OCI-M1 (cell line): ENCODE measurements around the gene BTBD2.
A peak's percentile ranks its signal among the peaks of the same experiment; 100 is the strongest.
"Not testable (repeated sequence)": the region's sequence is repeated elsewhere in the genome, so short reads cannot be mapped to it uniquely, and the experiment has no call there.

Experiments used
- DNase-seq: peaks from one replicate; lab custom pipeline; 2025; lab: John Stamatoyannopoulos, UW

Gene BTBD2

DNA sequence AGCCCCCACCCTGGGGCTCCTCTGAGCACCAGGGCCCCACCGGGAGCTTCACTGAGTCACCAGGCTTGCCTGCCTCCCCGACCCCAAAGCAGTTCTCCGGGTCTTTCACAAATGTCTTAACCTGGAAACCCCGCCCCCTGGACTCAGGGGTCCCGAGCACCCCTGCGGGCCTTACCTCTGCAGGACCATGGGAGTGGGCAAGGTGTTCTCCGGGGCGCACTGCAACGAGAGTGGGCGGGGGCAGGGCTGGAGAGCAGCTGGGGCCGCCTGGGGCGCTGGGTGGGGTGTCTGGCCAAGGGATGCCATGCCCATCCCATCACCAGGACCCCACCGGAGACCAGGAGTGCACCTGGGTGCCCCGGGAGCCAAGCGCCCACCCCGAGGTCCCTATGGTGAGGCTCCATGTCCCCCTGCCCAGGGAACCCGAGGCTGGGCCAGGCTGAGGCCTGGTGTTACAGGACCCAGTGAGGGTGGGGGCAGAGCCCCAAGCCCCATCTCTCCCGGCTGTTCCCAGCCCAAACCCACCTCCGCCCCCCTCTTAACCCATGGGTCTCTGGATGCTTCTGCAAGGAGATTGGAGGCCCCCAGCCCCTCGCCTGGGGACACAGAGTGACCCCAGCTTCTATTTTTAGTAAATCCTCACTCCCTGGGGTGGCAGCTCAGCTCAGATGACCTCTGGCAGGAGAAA lies 24.6 kb upstream of the BTBD2 start:
- DNase-seq = no peak

DNA sequence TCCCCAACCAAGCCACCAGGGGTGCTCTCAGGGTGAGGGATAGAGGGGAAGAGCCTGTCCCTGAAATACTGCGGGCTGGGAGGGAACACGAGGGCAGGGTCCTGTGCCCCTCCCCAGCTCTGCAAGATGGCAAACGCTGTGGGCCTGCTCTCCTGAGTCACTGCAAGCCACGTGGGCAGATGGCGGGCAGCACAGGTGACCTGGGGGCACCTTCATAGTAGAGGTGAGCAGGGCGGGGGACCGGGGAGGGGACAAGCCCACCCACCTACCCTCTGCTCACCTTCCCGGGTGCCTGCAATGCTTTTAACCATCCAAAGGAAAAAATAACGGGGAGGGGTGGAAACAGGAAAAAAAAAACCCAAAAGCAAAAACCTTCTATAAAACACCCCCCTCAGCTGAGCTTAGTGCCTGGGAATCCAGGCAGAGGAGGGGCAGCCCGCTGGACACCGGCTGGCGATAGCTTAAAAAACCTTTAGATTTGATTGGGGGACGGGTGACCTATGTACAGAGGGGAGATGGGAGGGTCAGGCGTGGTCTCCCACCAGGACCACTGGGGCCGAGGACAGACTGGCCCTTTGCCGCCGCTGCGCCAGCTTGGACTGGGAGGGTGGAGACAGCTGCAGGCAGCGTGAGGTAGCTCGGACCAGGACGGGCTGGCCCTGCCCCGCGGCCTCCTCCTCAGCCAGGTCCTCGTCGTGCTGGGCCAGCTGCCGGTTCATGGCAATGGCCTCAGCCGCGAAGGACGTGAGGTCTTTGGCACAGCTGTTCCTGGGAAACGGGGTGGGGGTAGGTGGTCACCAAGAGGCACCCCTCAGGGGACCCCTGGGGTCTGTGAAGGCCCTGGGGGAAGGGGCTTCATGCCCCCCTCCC lies 23.8 kb upstream of the BTBD2 start:
- no peak for DNase-seq

DNA sequence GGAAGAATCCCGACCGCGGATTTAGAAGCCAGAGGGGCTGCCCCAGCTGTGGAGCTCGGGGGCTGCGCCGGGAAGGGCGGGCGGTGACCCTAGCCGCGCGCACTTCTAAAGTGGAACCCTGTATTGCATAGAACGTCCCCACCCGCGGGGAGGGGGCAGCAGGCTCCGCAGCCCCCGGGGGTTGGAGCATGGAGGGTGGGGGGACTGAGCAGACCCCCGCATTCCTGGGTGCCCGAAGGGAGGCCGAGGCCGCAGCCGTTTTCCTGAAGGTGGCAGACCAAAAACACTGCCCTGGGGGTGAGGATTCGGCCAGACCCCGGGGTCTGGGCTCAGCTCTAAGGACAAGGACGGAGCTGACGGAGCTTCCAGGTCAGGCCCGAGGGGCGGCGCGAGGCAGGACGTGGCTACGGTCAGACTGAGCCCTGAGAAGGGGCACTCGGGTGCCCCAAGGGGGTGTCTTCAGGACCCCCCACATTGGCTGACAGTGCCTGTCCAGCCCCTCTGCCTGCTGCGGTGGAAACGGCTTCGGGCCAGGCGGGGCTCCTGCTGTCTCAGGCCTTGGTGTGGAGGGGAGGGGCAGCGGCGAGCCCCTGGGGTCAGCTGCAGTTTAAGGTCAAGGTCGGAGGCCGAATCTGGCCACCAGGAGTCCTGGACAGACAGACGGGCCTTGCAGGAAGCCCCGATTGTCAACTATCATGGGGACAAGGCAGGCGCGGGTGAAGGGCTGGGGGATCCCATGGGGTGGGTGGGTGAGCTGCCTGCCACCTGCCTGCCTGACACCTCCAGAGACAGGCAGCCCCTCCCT lies 23.0 kb upstream of the BTBD2 start:
- DNase-seq = no peak

DNA sequence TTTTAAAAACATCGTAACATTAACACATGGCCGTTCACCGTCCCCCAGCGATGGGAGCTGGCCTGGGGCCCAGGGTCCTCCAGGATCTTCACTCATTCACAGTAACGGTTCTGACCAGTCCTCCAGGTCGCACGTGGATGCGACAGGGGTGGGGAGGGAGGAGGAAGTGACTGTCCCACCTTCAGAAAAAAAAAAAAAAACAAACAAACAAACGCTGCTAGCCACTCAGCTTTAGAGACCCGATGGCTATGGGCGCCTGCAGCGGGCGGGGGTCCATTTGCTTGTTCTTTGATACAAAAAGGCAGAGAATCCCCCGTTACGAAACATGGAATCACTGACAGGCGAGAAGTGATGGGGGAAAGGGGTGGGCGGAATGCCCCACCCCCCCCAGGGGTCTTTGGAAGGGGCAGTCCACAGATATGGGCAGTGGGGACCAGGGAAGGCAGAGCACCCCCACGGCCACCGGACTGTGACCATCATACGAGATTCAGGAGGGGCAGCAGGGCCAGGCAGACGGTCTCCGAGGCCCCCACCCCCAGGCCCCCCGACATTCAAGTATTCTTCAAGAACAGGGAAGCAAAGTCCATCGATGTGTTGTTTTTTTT lies 22.2 kb upstream of the BTBD2 start:
- no peak for DNase-seq

DNA sequence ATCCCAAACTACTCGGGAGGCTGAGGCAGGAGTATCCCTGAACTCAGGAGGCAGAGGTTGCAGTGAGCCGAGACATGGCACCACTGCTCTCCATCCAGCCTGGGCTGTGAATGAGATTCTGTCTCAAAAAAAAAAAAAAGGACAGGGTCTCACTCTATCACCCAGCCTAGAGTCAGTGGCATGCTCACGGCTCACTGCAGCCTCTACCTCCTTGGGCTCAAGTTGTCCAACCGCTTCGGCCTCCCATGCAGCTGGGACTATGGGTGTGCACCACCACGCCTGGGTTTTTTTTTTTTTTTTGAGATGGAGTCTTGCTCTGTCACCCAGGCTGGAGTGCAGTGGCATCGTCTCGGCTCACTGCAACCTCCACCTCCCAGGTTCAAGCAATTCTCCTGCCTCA lies 20.9 kb upstream of the BTBD2 start:
- DNase-seq = no peak

DNA sequence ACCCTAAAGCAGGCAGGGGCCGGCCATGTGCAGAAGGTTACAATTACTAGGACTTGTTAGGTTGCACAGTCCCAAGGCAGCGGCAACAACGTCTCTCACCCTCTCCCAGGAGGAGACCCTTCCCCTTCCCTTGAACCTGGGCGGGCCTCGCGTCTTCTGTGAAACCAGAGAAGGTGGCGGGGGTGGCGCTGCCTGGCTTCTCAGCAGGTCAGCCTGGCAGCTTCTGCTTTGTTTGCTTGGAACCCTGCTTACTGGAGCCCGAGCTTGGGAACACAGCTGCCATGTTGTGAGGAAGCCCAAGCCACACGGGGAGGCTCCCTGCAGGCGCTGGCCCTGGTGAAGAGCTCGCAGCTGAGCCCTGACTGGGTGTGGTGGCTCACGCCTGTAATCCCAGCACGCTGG lies 20.1 kb upstream of the BTBD2 start:
- no peak for DNase-seq

DNA sequence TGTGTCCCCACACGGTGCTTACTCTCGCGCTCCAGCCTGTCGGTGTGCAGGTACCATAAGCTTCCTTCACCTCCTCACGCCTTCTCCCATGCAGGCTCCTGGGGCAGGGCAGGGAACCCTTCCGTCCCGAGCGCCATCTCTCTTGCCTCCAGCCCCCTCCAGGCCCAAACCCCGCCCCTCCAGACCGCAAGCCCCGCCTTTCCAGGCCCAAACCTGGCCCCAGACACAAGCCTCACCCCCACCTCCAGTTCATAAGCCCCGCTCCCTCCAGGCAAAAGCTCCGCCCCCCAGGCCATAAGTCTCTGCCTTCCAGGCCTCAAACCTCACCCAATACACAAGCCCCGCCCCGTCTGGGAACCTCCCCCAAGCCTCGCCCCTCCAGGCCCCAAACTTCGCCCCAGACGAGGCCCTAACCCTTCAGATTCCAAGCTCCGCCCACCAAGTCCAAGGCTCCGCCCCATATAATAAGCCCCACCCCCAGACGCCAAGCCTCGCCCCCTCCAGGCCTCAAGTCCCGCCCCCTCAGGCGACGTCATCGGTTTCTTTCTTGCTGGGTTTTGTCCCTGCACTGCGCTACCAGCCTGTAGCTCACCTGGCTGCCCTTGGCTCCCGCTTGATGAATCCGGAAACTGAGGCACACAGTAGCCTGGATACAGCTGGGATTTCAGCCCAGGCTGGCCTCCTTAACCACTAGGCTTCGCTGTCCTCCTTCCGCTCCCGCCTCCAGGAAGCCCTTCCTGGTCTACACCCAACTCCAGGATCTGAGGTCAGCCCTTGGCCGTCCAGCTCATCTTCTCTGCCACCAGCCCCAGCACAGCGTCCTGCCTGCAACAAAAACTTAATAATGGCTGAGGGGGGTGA lies 19.4 kb upstream of the BTBD2 start:
- DNase-seq = peak; percentile 87

DNA sequence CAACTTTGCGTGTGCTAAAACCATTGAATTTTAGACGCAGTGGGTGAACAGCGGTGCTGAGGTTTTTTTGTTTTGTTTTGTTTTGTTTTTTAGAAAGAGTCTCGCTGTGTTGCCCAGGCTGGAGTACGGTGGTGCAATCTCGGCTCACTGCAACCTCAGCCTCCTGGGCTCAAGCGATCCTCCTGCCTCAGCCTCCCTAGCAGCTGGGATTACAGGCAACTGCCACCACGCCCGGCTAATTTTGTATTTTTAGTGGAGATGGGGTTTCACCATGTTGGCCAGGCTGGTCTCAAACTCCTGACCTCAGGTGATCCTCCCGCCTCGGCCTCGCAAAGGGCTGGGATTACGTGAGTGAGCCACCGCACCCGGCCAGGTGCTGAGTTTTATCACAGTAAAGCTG lies 18.7 kb upstream of the BTBD2 start:
- DNase-seq = not testable (repeated sequence)

DNA sequence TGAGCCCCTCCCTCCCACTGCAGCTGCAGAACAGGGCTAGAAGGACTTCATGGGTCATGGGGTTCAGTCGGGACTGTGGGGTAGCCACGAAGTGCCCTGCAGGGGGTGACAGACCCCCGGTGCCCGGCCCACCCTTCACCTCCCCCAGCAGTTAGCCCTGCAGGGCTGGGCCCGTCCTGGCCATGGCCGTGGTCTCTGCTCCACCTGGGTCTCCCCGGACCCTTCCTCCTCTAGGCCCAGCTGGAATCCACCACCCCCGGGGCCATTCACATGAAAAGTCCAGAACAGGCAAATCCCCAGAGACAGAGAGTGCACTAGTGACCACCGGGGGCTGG lies 18.3 kb upstream of the BTBD2 start:
- DNase-seq = no peak

DNA sequence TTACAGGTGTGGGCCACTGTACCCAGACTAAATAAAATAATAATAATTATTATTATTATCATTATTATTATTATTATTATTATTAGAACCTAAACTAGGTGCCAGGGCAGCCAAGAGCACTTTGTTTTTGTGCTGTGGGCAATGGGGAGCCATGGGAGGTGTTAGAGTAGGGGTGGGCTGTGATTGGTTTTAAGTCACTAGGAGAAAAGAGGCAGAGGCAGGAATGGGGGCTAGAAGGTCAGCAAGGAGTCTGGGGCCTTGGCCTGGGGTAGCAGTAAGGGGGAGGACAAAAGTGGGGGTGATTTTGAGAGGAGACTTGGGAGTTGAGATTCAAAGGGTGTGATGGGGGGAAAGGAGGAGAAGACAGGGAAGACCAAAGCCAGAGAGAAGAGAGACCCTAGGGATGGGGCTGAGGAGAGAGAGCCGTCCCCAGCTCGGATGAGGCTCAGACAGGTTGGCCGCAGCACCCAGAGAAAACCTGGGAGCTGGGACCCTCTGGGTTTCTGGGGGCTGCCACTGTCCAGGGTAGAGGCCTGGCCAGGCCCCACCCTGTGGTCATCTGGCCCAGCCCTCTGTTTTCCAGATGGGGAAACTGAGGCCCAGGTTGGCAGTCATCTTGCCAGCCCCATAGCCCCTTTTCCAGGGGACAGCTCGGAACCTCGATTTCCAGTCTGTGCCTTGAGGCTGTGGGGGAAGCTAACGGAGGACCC lies 17.8 kb upstream of the BTBD2 start:
- no peak for DNase-seq

DNA sequence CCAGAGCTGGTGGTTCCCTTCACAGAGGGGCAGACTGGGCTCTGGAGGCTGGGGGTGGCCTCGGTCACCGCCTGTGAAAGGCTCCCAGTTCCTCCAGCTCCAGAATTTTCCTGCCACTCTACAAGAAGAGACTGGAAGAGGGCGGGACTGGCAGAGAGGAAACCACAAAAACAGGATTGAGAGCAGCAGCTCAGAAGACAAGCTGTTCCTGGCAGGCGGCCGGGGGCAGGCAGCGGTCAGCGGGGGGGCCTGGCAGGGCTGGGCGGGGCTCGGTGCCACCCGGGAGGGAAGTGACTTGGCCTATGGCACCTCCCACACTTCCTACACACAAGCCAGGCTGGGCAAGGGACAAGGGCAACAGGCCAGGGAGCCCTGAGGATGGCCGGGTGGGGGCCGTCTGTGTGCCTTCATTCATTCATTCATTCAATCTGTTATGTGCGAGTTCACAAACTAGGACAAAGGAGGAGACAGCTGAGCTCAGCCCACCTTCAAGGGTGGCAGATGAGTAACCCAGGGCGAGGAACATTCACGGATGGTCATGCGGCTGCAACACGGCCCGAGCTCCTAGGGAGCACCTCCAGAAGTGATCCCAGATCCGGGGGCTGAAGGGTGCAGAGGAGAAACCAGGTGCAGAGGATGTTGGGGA lies 16.9 kb upstream of the BTBD2 start:
- peak; percentile 16 for DNase-seq

DNA sequence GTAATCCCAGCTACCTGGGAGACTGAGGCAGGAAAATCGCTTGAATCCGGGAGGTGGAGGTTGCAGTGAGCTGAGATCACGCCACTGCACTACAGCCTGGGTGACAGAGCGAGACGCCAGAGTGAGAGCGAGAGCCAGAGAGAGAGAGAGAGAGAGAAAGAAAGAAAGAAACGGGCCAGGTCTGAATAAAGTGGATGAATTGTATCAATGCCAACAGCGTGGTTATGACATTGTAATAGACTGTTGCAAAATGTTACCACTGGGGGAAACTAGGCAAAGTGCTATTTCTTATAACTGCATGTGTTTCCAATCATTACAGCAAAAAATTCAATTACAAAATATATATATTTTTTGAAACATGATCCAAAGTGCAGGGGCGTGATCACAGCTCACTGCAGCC lies 11.8 kb upstream of the BTBD2 start:
- DNase-seq = no peak

DNA sequence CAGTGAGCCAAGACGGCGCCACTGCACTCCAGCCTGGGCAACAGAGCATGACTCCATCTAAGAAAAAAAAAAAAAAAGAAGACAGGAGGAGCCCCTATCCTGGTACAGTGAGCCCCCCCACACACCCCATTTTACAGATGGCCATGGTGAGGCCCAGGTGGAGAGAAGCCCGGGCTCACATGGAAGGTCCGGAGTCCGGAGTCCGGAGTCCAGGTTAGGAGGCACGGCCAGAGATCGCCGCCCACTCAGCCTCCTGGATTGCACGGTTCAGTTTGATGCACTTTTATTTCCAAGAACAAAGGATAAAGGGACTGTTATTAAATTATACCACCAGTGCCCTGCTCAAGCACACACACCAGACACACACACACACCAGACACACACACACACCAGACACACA lies 11.3 kb upstream of the BTBD2 start:
- no peak for DNase-seq

DNA sequence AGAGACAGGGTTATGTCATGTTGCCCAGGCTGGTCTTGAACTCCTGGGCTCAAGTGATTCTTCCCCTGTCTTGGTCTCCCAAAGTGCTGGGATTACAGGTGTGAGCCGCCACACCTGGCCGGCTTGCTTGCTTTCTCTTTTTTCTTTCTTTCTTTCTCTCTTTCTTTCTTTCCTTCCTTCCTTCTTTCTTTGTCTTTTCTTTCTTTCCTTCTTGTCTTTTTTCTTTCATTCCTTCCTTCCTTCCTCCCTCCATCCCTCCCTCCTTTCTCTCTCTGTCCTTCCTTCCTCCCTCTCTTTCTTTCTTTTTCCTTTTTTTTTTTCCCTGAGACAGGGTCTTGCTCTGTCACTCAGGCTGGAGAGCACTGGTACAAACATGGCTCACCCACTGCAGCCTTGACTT lies 6.8 kb upstream of the BTBD2 start:
- DNase-seq = no peak

DNA sequence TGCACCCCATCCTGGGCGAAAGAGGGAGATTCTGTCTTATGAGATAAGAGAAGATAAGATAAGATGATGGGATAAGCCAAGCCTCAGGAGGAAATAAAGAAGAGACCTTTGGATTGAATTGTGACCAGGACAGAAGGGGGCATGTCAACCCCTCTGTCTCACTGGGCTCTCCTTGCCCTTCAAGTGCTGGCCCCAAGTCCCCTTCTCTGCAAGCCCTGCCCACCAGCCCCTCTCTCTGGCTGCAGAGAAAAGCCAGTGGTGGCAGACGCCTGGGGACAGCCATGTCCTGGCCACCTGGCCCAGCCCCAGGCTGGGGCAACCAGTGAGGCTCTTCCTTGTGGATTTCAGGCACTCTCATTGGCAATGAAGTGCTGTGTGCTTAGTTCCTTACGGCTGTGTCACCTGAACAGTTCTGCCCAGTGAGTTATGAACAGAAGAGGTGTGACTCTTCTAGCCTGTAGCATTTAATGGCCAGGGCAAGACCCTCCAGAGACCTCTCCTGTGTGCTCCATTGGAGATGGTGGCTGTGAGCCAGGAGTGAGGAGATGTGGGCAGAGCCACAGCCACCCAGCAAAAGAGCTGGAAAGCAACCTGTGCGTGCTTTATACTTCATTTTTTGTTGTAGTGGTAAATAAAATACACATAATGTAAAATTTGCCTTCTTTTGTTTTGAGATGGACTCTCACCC lies 6.1 kb upstream of the BTBD2 start:
- no peak for DNase-seq

DNA sequence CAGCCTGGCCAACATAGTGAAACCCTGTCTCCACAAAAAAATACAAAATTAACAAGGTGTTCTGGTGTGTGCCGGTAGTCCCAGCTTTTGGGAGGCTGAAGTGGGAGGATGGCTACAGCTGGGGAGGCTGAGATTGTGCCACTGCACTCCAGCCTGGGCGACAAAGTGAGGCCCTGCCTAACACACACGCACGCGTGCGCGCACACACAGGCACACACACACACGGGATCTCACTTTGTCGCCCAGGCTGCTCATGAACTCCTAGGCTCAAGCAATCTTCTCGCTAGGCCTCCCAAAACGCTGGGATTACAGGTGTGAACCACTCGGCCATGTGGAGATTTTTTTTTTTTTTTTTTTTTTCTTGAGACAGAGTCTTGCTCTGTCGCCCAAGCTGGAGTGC lies 3.2 kb upstream of the BTBD2 start:
- no peak for DNase-seq

DNA sequence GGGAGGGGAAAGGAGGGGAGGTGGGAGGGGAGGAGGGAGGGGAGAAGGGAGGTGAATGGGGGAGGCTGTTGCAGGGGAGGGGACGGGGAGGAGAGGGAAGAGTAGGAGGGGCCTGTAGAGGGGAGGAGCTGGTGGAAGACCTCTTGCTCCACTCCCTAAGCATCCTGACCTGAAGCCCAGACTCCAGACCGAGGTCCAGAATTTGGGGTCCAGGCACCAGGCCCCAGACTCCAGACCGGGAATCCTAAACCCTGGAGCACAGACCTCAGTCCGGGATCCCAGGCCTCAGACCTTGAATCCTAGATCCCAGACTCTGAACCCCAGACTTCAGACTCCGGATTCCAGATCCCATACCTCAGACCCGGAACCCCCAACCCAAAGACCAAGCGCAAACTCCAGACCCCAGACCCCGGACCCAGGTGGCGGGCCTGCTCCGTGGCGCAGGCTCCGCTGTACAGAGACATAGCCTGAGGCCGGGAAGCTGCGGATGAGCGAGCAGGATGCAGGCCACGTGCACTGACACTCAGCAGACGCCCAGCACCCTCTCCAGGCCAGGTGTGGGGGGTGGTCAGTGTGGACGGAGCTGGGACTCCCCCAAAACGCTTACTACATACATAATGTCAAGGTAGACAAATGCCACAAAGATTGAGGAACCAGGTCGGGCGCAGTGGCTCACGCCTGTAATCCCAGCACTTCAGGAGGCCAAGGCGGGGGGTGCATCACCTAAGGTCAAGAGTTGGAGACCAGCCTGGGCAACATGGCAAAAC lies 710 bp upstream of the BTBD2 start:
- peak; percentile 60 for DNase-seq

DNA sequence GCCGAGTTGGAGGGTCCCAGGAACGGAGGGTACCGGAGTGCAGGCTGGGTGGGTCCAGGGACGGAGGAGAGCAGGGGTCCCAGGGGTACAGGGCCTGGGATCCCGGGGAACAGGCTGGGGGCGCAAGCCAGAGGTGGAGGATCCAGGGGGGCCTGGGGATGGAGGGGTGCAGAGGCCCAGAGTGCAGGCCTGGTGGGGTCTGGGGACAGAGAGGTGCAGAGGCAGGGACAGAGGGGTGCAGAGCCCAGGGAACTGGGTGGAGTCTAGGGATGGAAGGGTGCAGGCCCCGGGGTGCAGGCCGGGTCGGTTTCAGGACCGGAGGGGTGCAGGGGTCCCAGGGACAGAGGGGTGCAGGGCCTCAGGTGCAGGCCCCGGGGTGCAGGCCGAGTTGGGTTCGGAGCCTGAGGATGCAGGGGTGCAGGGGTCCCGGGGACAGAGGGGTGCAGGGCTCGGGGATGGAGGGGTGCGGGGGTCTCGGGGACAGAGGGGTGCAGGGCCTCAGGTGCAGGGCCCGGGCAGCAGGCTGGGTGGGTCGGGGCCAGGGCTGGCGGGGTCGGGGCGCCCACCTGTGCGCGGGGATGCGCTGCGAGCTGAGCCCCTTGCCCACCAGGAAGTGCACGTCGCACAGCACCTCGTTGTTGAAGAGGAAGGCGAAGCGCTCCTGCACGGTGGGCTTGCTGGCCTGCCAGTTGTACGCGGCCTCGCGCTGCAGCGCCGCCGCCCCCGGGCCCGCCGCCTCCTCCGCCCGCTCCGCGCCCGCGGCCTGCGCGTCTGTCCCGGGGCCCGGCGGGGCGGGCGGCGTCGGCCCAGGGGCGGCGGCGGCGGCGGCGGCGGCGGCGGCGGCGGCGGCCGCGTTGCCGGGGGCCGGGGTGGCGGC lies 545 bp downstream of the BTBD2 start:
- no peak for DNase-seq
